ENCODE measurements around the gene EVPLL. TPM values are rescaled to one million over a fixed set of nuclear protein-coding genes. Genes with fewer than 3 reads are reported as not detected.
"Not testable (repeated sequence)": the region's sequence is repeated elsewhere in the genome, so short reads cannot be mapped to it uniquely, and the experiment has no call there.

Gene EVPLL
- total and polyA plus RNA-seq, 2 experiments from 2014 or later = 0.18 to 0.42 TPM

- TF ChIP-seq CTCF (conservative IDR thresholded peaks at IDR 0.05; ENCODE audit: low read depth in 2 of 2) (no peak), EZH2 (IDR thresholded peaks at IDR 0.05; ENCODE audit: low read depth, unreplicated experiment) (no peak), STAT1 (IDR thresholded peaks at IDR 0.05; ENCODE audit: unreplicated experiment) (no peak), EZH2phosphoT487 (IDR thresholded peaks at IDR 0.05; ENCODE audit: unreplicated experiment) (no peak), JUNB (IDR thresholded peaks at IDR 0.05; ENCODE audit: unreplicated experiment) (no peak), ZNF114 (CRISPR knock-in tag; IDR thresholded peaks at IDR 0.05) (no peak), CREB1 (CRISPR knock-in tag; IDR thresholded peaks at IDR 0.05; ENCODE audit: low read depth) (no peak), NANOG (IDR thresholded peaks at IDR 0.05; ENCODE audit: borderline replicate concordance) (no peak)
Measured at GRCh38 chr17:18378205-18378505, 577 bp downstream of the EVPLL start (continued).

- H3F3A ChIP-seq (replicated peaks; ENCODE audit: low read depth); H3K4me3 Mint-ChIP-seq; H3K9me3 Mint-ChIP-seq; H3K36me3 Mint-ChIP-seq (ENCODE audit: low read depth); H3K4me1 ChIP-seq (ENCODE audit: insufficient read depth); H3K4me2 ChIP-seq; ATAC-seq; H3K27ac Mint-ChIP-seq; H2AFZ ChIP-seq; H4K20me1 ChIP-seq (replicated peaks; ENCODE audit: insufficient read depth); DNase-seq (ENCODE audit: low spot score); H3K36me3 ChIP-seq (ENCODE audit: insufficient read depth); H3K79me2 ChIP-seq (replicated peaks; ENCODE audit: insufficient read depth); H3K4me3 ChIP-seq; H3K27me3 ChIP-seq (ENCODE audit: insufficient read depth); H3K9me2 ChIP-seq (ENCODE audit: insufficient read depth); H3K27me3 Mint-ChIP-seq (ENCODE audit: insufficient read depth, low read depth, poor library complexity); H3K27ac ChIP-seq (ENCODE audit: low read depth): not testable (repeated sequence)
- peaks cover 11% of the 10 kb centered on the region; the same call in 2 of the 3 replicates for H3K4me1 Mint-ChIP-seq
Measured at GRCh38 chr17:18378614-18379013, 1.0 kb downstream of the EVPLL start.

- H2AFZ ChIP-seq = no peak overlapping the region
- H3K9me2 ChIP-seq (ENCODE audit: insufficient read depth) = no peaks in the 10 kb centered on the region
- H4K20me1 ChIP-seq (replicated peaks; ENCODE audit: insufficient read depth) = no peaks in the 10 kb centered on the region
- no peak for DNase-seq (ENCODE audit: low spot score)
- no peak overlapping the region for H3K4me3 Mint-ChIP-seq
- H3K36me3 Mint-ChIP-seq (ENCODE audit: low read depth) = no peaks in the 10 kb centered on the region
- H3K4me3 ChIP-seq = no peak overlapping the region
- TF ChIP-seq POLR2AphosphoS5 (IDR thresholded peaks at IDR 0.05; ENCODE audit: low read depth) (no peak), CREB1 (CRISPR knock-in tag; IDR thresholded peaks at IDR 0.05; ENCODE audit: low read depth) (no peak), ETS1 (IDR thresholded peaks at IDR 0.05) (no peak)
- peaks cover 11% of the 10 kb centered on the region; the same call in 2 of the 3 replicates for H3K4me1 Mint-ChIP-seq
- H3K27ac Mint-ChIP-seq = no peak overlapping the region
- no peaks in the 10 kb centered on the region for H3F3A ChIP-seq (replicated peaks; ENCODE audit: low read depth)
- H3K79me2 ChIP-seq (replicated peaks; ENCODE audit: insufficient read depth) = no peaks in the 10 kb centered on the region
- H3K27me3 Mint-ChIP-seq (ENCODE audit: insufficient read depth, low read depth, poor library complexity) = peaks cover 6% of the 10 kb centered on the region
- no peak overlapping the region for H3K4me2 ChIP-seq
- H3K36me3 ChIP-seq (ENCODE audit: insufficient read depth) = no peaks in the 10 kb centered on the region
- peaks cover 8% of the 10 kb centered on the region for H3K9me3 Mint-ChIP-seq
- H3K27ac ChIP-seq (ENCODE audit: low read depth) = no peak overlapping the region
- H3K27me3 ChIP-seq (ENCODE audit: insufficient read depth) = 0 out of 2 replicates have a peak, but pooled peaks cover 5% of the 10 kb centered on the region
- no peaks in the 10 kb centered on the region for H3K4me1 ChIP-seq (ENCODE audit: insufficient read depth)
- no peak for ATAC-seq
Measured at GRCh38 chr17:18379246-18380146, 1.9 kb downstream of the EVPLL start.

Data from GM23338 (cell line).